SK-N-SH treated with all-trans-retinoic acid at 6 μM for 48 hours (cell line): ENCODE data around the gene SFN.
"Not testable (repeated sequence)": the region's sequence is repeated elsewhere in the genome, so short reads cannot be mapped to it uniquely, and the experiment has no call there.

Experiments used
- ARNTL ChIP-seq: fragments of 450-650 bp; formaldehyde crosslinking; IDR thresholded peaks from 2 replicates; pipeline ENCODE4 v1.5.0; 2020; ENCODE audit warnings: low read depth, mild to moderate bottlenecking, moderate library complexity, borderline replicate concordance
- CSDC2 ChIP-seq: fragments of 250-450 bp; sonication (Bioruptor Pico); IDR thresholded peaks from 2 replicates; pipeline ENCODE4 v1.5.0; 2020; ENCODE audit warnings: mild to moderate bottlenecking, moderate library complexity
- ESRRG ChIP-seq: fragments of 250-450 bp; sonication (Bioruptor Pico); IDR thresholded peaks from 2 replicates; pipeline ENCODE4 v1.6.1; 2021; ENCODE audit warnings: mild to moderate bottlenecking
- PATZ1 ChIP-seq: fragments of 250-450 bp; sonication (Bioruptor Pico); IDR thresholded peaks from 2 replicates; pipeline ENCODE4 v1.8.0; 2020; ENCODE audit warnings: mild to moderate bottlenecking, moderate library complexity, borderline replicate concordance
- TCF4 ChIP-seq: fragments of 250-450 bp; sonication (Bioruptor Pico); IDR thresholded peaks from 2 replicates; pipeline ENCODE4 v1.8.0; 2021; ENCODE audit warnings: mild to moderate bottlenecking, moderate library complexity, borderline replicate concordance
- ZC3H10 ChIP-seq: fragments of 250-450 bp; sonication (Bioruptor Pico); IDR thresholded peaks from 2 replicates; pipeline ENCODE4 v1.5.1; 2021; ENCODE audit warnings: mild to moderate bottlenecking, moderate library complexity
- ZFP3 ChIP-seq: fragments of 250-450 bp; sonication (Bioruptor Pico); IDR thresholded peaks from 2 replicates; pipeline ENCODE4 v1.5.0; 2020; ENCODE audit warnings: mild to moderate bottlenecking, moderate library complexity
- ZNF565 ChIP-seq: fragments of 450-650 bp; formaldehyde crosslinking; conservative IDR thresholded peaks from 2 replicates; pipeline ENCODE4 v1.5.0; 2020; ENCODE audit warnings: low read depth, mild to moderate bottlenecking, moderate library complexity
- TF ChIP-seq, protein P1 (sequence below): fragments of 250-450 bp; sonication (Bioruptor Pico); IDR thresholded peaks from 2 replicates; pipeline ENCODE4 v1.5.1; 2020; ENCODE audit warnings: low read depth, mild to moderate bottlenecking, moderate library complexity

DNA sequence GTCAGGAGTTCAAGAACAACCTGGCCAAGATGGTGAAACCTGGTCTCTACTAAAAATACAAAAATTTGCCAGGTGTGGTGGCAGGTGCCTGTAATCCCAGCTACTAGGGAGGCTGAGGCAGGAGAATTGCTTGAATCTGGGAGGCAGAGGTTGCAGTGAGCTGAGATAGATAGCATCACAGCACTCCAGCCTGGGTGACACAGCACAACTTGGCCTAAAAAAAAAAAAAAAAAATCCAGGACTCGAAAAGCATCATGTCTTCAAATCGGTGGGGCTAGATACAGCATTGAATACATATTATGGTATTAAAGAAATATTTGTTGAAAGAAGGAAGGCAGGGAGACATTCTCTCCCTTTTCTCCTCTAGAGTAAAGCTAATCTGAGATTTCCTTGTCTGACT lies 10.1 kb downstream of the SFN start:
- not testable (repeated sequence) for TF ChIP-seq ZFP3 (CRISPR knock-in tag); PATZ1 (CRISPR knock-in tag); ZNF565; ARNTL (CRISPR knock-in tag); ZC3H10 (CRISPR knock-in tag); TCF4 (CRISPR knock-in tag); CSDC2 (CRISPR knock-in tag); ESRRG (CRISPR knock-in tag)
- TF ChIP-seq, protein P1, sequence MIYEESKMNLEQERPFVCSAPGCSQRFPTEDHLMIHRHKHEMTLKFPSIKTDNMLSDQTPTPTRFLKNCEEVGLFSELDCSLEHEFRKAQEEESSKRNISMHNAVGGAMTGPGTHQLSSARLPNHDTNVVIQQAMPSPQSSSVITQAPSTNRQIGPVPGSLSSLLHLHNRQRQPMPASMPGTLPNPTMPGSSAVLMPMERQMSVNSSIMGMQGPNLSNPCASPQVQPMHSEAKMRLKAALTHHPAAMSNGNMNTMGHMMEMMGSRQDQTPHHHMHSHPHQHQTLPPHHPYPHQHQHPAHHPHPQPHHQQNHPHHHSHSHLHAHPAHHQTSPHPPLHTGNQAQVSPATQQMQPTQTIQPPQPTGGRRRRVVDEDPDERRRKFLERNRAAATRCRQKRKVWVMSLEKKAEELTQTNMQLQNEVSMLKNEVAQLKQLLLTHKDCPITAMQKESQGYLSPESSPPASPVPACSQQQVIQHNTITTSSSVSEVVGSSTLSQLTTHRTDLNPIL (CRISPR knock-in tag) = not testable (repeated sequence)
